Liver (tissue), 9 donors: ENCODE measurements around the gene GLMP. TPM values are rescaled to one million over a fixed set of nuclear protein-coding genes. Genes with fewer than 3 reads are reported as not detected.

ENCODE experiments used
- DNase-seq: peaks from one replicate; pipeline ENCODE4 v3.0.0-alpha.2; 2017; ENCODE audit warnings: low spot score
- H3K27ac ChIP-seq, 2 donors: one replicate each; pipeline ENCODE4 v1.7.0; 2013; ENCODE audit warnings: inconsistent platforms in 2 of 2, low read length in 2 of 2, control low read depth in 1 of 2, low read depth in 1 of 2, mild to moderate bottlenecking in 1 of 2
- H3K27me3 ChIP-seq, 4 donors: one replicate each; pipeline versions ENCODE4 v1.6.1 to v1.7.0; 2013; ENCODE audit warnings: low read length in 3 of 4, inconsistent platforms in 1 of 4, mild to moderate bottlenecking in 1 of 4, moderate library complexity in 1 of 4; ENCODE audit not compliant: control insufficient read depth in 4 of 4, insufficient read depth in 4 of 4
- H3K36me3 ChIP-seq, 4 donors: one replicate each; pipeline versions ENCODE4 v1.6.1 to v1.7.0; 2013; ENCODE audit warnings: low read length in 3 of 4, mild to moderate bottlenecking in 3 of 4, low read depth in 1 of 4, moderate library complexity in 1 of 4; ENCODE audit not compliant: control insufficient read depth in 4 of 4, insufficient read depth in 3 of 4
- H3K4me1 ChIP-seq, 4 donors: one replicate each; pipeline versions ENCODE4 v1.6.1 to v1.7.0; 2013; ENCODE audit warnings: low read length in 3 of 4, mild to moderate bottlenecking in 3 of 4, moderate library complexity in 1 of 4; ENCODE audit not compliant: control insufficient read depth in 4 of 4, insufficient read depth in 4 of 4
- H3K4me3 ChIP-seq, 3 donors: one replicate each; pipeline versions ENCODE4 v1.6.1 to v1.7.0; 2013; ENCODE audit warnings: low read length in 3 of 3, control low read depth in 1 of 3, low read depth in 1 of 3, mild to moderate bottlenecking in 1 of 3
- H3K9ac ChIP-seq, 2 donors: one replicate each; pipeline ENCODE4 v1.7.0; 2013; ENCODE audit warnings: low read length in 2 of 2, mild to moderate bottlenecking in 2 of 2, moderate library complexity in 2 of 2, control low read depth in 1 of 2, low read depth in 1 of 2
- H3K9me3 ChIP-seq, 4 donors: one replicate each; pipeline versions ENCODE4 v1.6.1 to v1.7.0; 2013; ENCODE audit warnings: low read length in 3 of 4; ENCODE audit not compliant: control insufficient read depth in 4 of 4
- EGR1 ChIP-seq, 2 donors: IDR thresholded peaks; 2 replicates each; pipeline ENCODE4 v1.6.1; 2016 to 2018; ENCODE audit warnings: antibody characterized with exemption in 2 of 2, low read depth in 2 of 2
- FOXA1 ChIP-seq: IDR thresholded peaks from 2 replicates; pipeline ENCODE4 v1.6.1; 2016; ENCODE audit warnings: antibody characterized with exemption
- FOXA2 ChIP-seq: IDR thresholded peaks from 2 replicates; pipeline ENCODE4 v1.6.1; 2016; ENCODE audit warnings: antibody characterized with exemption
- GABPA ChIP-seq, 2 donors: IDR thresholded peaks in 1 of 2; conservative IDR thresholded peaks in 1 of 2; 2 replicates each; pipeline ENCODE4 v1.6.1; 2016; ENCODE audit warnings: antibody characterized with exemption in 2 of 2, mild to moderate bottlenecking in 1 of 2, moderate library complexity in 1 of 2
- HNF4A ChIP-seq, 2 donors: conservative IDR thresholded peaks; 2 replicates each; pipeline ENCODE4 v1.6.1; 2016; ENCODE audit warnings: antibody characterized with exemption in 2 of 2, mild to moderate bottlenecking in 2 of 2
- HNF4G ChIP-seq: IDR thresholded peaks from 2 replicates; pipeline ENCODE4 v1.6.1; 2016; ENCODE audit warnings: antibody characterized with exemption
- JUND ChIP-seq, 2 donors: IDR thresholded peaks; 2 replicates each; pipeline ENCODE4 v1.6.1; 2016; ENCODE audit warnings: antibody characterized with exemption in 2 of 2
- NR2F2 ChIP-seq: IDR thresholded peaks from 2 replicates; pipeline ENCODE4 v1.6.1; 2016; ENCODE audit warnings: antibody characterized with exemption
- RAD21 ChIP-seq, 2 donors: IDR thresholded peaks; 2 replicates each; pipeline ENCODE4 v1.6.1; 2016; ENCODE audit warnings: antibody characterized with exemption in 2 of 2, mild to moderate bottlenecking in 2 of 2
- RXRA ChIP-seq, 2 donors: IDR thresholded peaks; 2 replicates each; pipeline ENCODE4 v1.6.1; 2017 to 2018; ENCODE audit warnings: antibody characterized with exemption in 2 of 2, mild to moderate bottlenecking in 1 of 2
- SP1 ChIP-seq: IDR thresholded peaks from 2 replicates; pipeline ENCODE4 v1.6.1; 2018; ENCODE audit warnings: antibody characterized with exemption, mild to moderate bottlenecking
- TAF1 ChIP-seq: conservative IDR thresholded peaks from 2 replicates; pipeline ENCODE4 v1.6.1; 2016; ENCODE audit warnings: antibody characterized with exemption, mild to moderate bottlenecking
- YY1 ChIP-seq: IDR thresholded peaks from 2 replicates; pipeline ENCODE4 v1.6.1; 2016; ENCODE audit warnings: antibody characterized with exemption, mild to moderate bottlenecking
- WGBS: extraction: QIAGEN DNeasy Blood & Tissue Kit; methylation state at CpG from one replicate; pipeline ENCODE4 v1.1.7; 2013; 5-methylcytosine and 5-hydroxymethylcytosine counted together
- polyA plus RNA-seq, 2 donors: library from polyadenylated mRNA; stranded (reverse) in 1 of 2; unstranded in 1 of 2; fragments of 200-250 nt in 1 of 2; fragments of >200 nt in 1 of 2; fragmentation: Nextera tagmentation in 1 of 2; extraction: Ambion mirVana in 1 of 2; gene quantifications; one replicate each; pipeline versions ENCODE4 v1.2.1 to v1.2.3, GENCODE V29; 2013 to 2015
- total RNA-seq, 2 donors: library from RNA; depleted of rRNA; stranded (reverse); fragments of >200 nt; gene quantifications; one replicate each; pipeline ENCODE4 v1.2.3, GENCODE V29; 2014
- TF ChIP-seq, protein P1 (sequence below): fragments of 150-350 bp; IDR thresholded peaks from 2 replicates; pipeline ENCODE4 v1.5.1; 2017; ENCODE audit warnings: improper control_type of control experiment, low read depth, low read length; ENCODE audit not compliant: missing input control
- TF ChIP-seq, protein P2 (sequence below): IDR thresholded peaks from 2 replicates; pipeline ENCODE4 v1.6.1; 2016; ENCODE audit warnings: antibody characterized with exemption
- TF ChIP-seq, protein P3 (sequence below): IDR thresholded peaks from 2 replicates; pipeline ENCODE4 v1.6.1; 2016; ENCODE audit warnings: antibody characterized with exemption, mild to moderate bottlenecking
- TF ChIP-seq, protein P4 (sequence below): IDR thresholded peaks from 2 replicates; pipeline ENCODE4 v1.6.1; 2016; ENCODE audit warnings: antibody characterized with exemption
- TF ChIP-seq, protein P5 (sequence below): IDR thresholded peaks from 2 replicates; pipeline ENCODE4 v1.6.1; 2016; ENCODE audit warnings: antibody characterized with exemption
- donor health status: healthy.
- donor health status: healthy.
- donor health status: healthy.
- donor health status: healthy.
- donor health status: healthy.

Gene GLMP
- total and polyA plus RNA-seq, 4 donors = 26.5 to 51.4 (median 39.0) TPM

DNA sequence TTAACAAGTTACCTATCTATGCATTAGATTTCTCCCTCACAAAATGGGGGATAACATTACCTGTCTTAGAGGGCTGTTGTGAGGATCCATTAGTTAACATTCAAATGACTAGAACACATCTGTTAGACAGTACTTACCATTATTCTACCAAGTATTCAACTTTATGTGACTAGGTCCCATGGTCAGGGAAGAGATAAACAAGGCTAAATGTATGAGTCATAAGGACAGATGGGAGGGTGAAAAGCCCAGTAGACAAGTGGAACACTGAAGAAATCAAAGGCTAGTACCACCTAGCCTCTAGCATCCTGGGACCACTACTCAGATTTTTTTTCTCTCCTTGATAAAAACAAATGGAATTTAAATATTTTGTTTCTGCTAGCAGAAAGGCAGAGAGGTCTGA is 12.6 kb upstream of the GLMP start (continued):
- TF ChIP-seq, protein P1, sequence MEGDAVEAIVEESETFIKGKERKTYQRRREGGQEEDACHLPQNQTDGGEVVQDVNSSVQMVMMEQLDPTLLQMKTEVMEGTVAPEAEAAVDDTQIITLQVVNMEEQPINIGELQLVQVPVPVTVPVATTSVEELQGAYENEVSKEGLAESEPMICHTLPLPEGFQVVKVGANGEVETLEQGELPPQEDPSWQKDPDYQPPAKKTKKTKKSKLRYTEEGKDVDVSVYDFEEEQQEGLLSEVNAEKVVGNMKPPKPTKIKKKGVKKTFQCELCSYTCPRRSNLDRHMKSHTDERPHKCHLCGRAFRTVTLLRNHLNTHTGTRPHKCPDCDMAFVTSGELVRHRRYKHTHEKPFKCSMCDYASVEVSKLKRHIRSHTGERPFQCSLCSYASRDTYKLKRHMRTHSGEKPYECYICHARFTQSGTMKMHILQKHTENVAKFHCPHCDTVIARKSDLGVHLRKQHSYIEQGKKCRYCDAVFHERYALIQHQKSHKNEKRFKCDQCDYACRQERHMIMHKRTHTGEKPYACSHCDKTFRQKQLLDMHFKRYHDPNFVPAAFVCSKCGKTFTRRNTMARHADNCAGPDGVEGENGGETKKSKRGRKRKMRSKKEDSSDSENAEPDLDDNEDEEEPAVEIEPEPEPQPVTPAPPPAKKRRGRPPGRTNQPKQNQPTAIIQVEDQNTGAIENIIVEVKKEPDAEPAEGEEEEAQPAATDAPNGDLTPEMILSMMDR = no peak

DNA sequence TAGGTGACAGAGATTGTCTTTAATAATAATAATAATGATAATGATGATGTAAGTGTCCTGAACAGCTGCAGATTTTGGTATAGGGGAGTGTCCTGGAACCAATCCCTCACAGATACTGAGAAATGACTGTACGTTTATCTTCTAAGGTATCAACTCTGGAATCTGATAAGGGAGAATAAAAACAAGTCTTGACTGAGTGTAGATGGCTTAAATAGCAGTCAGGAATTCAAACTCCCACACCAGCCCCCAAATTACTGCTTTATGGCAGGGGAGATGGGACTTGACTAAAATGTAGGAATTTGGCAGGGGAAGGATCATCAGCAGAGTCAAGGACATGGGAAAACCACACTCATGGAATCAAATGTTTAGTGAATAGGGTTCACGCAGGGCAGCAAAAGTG is 9.7 kb upstream of the GLMP start:
- no peaks in the 10 kb centered on the region for H3K27me3 ChIP-seq
- peaks cover 13 to 31% (median 25%) of the 10 kb centered on the region in 4 donors for H3K36me3 ChIP-seq
- TF ChIP-seq HNF4A (conservative IDR thresholded peaks at IDR 0.05) = no peak
- TF ChIP-seq YY1 = no peak
- no peak for TF ChIP-seq TAF1
- TF ChIP-seq, protein P2, sequence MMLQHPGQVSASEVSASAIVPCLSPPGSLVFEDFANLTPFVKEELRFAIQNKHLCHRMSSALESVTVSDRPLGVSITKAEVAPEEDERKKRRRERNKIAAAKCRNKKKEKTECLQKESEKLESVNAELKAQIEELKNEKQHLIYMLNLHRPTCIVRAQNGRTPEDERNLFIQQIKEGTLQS = no peak
- TF ChIP-seq, protein P3, sequence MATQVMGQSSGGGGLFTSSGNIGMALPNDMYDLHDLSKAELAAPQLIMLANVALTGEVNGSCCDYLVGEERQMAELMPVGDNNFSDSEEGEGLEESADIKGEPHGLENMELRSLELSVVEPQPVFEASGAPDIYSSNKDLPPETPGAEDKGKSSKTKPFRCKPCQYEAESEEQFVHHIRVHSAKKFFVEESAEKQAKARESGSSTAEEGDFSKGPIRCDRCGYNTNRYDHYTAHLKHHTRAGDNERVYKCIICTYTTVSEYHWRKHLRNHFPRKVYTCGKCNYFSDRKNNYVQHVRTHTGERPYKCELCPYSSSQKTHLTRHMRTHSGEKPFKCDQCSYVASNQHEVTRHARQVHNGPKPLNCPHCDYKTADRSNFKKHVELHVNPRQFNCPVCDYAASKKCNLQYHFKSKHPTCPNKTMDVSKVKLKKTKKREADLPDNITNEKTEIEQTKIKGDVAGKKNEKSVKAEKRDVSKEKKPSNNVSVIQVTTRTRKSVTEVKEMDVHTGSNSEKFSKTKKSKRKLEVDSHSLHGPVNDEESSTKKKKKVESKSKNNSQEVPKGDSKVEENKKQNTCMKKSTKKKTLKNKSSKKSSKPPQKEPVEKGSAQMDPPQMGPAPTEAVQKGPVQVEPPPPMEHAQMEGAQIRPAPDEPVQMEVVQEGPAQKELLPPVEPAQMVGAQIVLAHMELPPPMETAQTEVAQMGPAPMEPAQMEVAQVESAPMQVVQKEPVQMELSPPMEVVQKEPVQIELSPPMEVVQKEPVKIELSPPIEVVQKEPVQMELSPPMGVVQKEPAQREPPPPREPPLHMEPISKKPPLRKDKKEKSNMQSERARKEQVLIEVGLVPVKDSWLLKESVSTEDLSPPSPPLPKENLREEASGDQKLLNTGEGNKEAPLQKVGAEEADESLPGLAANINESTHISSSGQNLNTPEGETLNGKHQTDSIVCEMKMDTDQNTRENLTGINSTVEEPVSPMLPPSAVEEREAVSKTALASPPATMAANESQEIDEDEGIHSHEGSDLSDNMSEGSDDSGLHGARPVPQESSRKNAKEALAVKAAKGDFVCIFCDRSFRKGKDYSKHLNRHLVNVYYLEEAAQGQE = no peak
- no peak for TF ChIP-seq JUND (IDR thresholded peaks at IDR 0.05)
- no peak for TF ChIP-seq RXRA (IDR thresholded peaks at IDR 0.05)
- no peak for TF ChIP-seq SP1
- TF ChIP-seq FOXA1 = no peak
- no peak for TF ChIP-seq NR2F2
- TF ChIP-seq, protein P4, sequence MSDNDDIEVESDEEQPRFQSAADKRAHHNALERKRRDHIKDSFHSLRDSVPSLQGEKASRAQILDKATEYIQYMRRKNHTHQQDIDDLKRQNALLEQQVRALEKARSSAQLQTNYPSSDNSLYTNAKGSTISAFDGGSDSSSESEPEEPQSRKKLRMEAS = no peak
- no peak for TF ChIP-seq FOXA2
- TF ChIP-seq RAD21 (IDR thresholded peaks at IDR 0.05) = no peak
- TF ChIP-seq, protein P1 = no peak
- TF ChIP-seq, protein P5, sequence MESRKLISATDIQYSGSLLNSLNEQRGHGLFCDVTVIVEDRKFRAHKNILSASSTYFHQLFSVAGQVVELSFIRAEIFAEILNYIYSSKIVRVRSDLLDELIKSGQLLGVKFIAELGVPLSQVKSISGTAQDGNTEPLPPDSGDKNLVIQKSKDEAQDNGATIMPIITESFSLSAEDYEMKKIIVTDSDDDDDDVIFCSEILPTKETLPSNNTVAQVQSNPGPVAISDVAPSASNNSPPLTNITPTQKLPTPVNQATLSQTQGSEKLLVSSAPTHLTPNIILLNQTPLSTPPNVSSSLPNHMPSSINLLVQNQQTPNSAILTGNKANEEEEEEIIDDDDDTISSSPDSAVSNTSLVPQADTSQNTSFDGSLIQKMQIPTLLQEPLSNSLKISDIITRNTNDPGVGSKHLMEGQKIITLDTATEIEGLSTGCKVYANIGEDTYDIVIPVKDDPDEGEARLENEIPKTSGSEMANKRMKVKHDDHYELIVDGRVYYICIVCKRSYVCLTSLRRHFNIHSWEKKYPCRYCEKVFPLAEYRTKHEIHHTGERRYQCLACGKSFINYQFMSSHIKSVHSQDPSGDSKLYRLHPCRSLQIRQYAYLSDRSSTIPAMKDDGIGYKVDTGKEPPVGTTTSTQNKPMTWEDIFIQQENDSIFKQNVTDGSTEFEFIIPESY = no peak
- TF ChIP-seq EGR1 (IDR thresholded peaks at IDR 0.05; ENCODE audit: low read depth in 2 of 2) = no peak
- TF ChIP-seq GABPA (IDR thresholded peaks at IDR 0.05 in 1 of 2, conservative IDR thresholded peaks at IDR 0.05 in 1 of 2) = no peak
- TF ChIP-seq HNF4G = no peak
- H3K9me3 ChIP-seq = no peaks in the 10 kb centered on the region
- WGBS = 83% methylated on average over 2 of the region's 2 CpGs
- H3K27ac ChIP-seq = no peak overlapping the region
- DNase-seq = no peak
- no peak overlapping the region for H3K9ac ChIP-seq
- H3K4me3 ChIP-seq = no peak overlapping the region
- peaks cover 0 to 11% (median 6%) of the 10 kb centered on the region in 4 donors for H3K4me1 ChIP-seq
